Stimulated activated CD8-positive, alpha-beta memory T cell treated with anti-CD3 and anti-CD28 coated beads, Interleukin-7, amount 100 ng/mL, for 4 hours (primary cell): ENCODE measurements around the gene SPAG16.

Experiments
- DNase-seq, 2 donors: peaks; one replicate each; pipeline ENCODE4 v3.0.0-alpha.2; 2020; ENCODE audit warnings: low read depth in 2 of 2

SPAG16 gene

GRCh38 chr2:214169281-214169680 lies 885.0 kb downstream of the SPAG16 start:
- DNase-seq, result no peak

GRCh38 chr2:214169736-214170135 lies 885.5 kb downstream of the SPAG16 start:
- no peak for DNase-seq

- no peak for DNase-seq
These were observed 890.3 kb downstream of the SPAG16 start for GRCh38 chr2:214174563-214174962.

- DNase-seq, result no peak
These were observed 895.8 kb downstream of the SPAG16 start for GRCh38 chr2:214180071-214180470.

- DNase-seq, result no peak
These were observed 896.4 kb downstream of the SPAG16 start for GRCh38 chr2:214180686-214181085.

GRCh38 chr2:214184461-214184860 lies 900.2 kb downstream of the SPAG16 start:
- no peak for DNase-seq

- no peak for DNase-seq
These were observed 901.3 kb downstream of the SPAG16 start for GRCh38 chr2:214185546-214185945.

- DNase-seq, result no peak
These were observed 908.4 kb downstream of the SPAG16 start for GRCh38 chr2:214192711-214193110.

GRCh38 chr2:214193943-214194342 lies 909.7 kb downstream of the SPAG16 start:
- no peak for DNase-seq

GRCh38 chr2:214196260-214196659 lies 912.0 kb downstream of the SPAG16 start:
- no peak for DNase-seq

GRCh38 chr2:214201892-214202291 lies 917.6 kb downstream of the SPAG16 start:
- DNase-seq, result no peak

GRCh38 chr2:214203214-214203613 lies 919.0 kb downstream of the SPAG16 start:
- DNase-seq, result no peak

GRCh38 chr2:214203744-214204289 lies 919.6 kb downstream of the SPAG16 start:
- no peak for DNase-seq

- DNase-seq, result no peak
These were observed 930.8 kb downstream of the SPAG16 start for GRCh38 chr2:214215107-214215506.

GRCh38 chr2:214217136-214217535 lies 932.9 kb downstream of the SPAG16 start:
- no peak for DNase-seq

GRCh38 chr2:214217599-214217998 lies 933.3 kb downstream of the SPAG16 start:
- DNase-seq, result no peak

GRCh38 chr2:214220251-214220650 lies 936.0 kb downstream of the SPAG16 start:
- no peak for DNase-seq

GRCh38 chr2:214226061-214226460 lies 941.8 kb downstream of the SPAG16 start:
- no peak for DNase-seq

- DNase-seq, result no peak
These were observed 948.0 kb downstream of the SPAG16 start for GRCh38 chr2:214232271-214232670.

GRCh38 chr2:214233164-214233563 lies 948.9 kb downstream of the SPAG16 start:
- no peak for DNase-seq

- no peak for DNase-seq
These were observed 958.5 kb downstream of the SPAG16 start for GRCh38 chr2:214242797-214243196.

GRCh38 chr2:214244847-214245246 lies 960.6 kb downstream of the SPAG16 start:
- DNase-seq, result no peak

GRCh38 chr2:214246417-214246816 lies 962.2 kb downstream of the SPAG16 start:
- DNase-seq, result no peak

- DNase-seq, result no peak
These were observed 963.3 kb downstream of the SPAG16 start for GRCh38 chr2:214247531-214247930.
